Activated naive CD8-positive, alpha-beta T cell treated with anti-CD3 and anti-CD28 coated beads, Interleukin-2, amount 50 U/mL, for 24 hours (primary cell): ENCODE data around the gene LTBP1.

Experiments
- ATAC-seq: fragments of 150-1000 bp; cut with Tn5 transposase; one replicate; pipeline ENCODE4 v1.10.0; 2021
- DNase-seq: peaks from one replicate; pipeline ENCODE4 v3.0.0; 2021
- H3K27ac Mint-ChIP-seq: one replicate; pipeline ENCODE4 v1.8.0; 2021; ENCODE audit warnings: mild to moderate bottlenecking, mixed read lengths
- H3K27me3 Mint-ChIP-seq: one replicate; pipeline ENCODE4 v1.8.0; 2021; ENCODE audit warnings: mixed read lengths
- H3K36me3 Mint-ChIP-seq: one replicate; pipeline ENCODE4 v1.8.0; 2021; ENCODE audit warnings: low read depth, mixed read lengths
- H3K4me1 Mint-ChIP-seq: one replicate; pipeline ENCODE4 v1.8.0; 2021; ENCODE audit warnings: mixed read lengths
- H3K4me3 Mint-ChIP-seq: one replicate; pipeline ENCODE4 v1.8.0; 2021; ENCODE audit warnings: mild to moderate bottlenecking, moderate library complexity, mixed read lengths
- H3K9me3 Mint-ChIP-seq: one replicate; pipeline ENCODE4 v1.8.0; 2021; ENCODE audit warnings: mixed read lengths

The LTBP1 gene

DNA sequence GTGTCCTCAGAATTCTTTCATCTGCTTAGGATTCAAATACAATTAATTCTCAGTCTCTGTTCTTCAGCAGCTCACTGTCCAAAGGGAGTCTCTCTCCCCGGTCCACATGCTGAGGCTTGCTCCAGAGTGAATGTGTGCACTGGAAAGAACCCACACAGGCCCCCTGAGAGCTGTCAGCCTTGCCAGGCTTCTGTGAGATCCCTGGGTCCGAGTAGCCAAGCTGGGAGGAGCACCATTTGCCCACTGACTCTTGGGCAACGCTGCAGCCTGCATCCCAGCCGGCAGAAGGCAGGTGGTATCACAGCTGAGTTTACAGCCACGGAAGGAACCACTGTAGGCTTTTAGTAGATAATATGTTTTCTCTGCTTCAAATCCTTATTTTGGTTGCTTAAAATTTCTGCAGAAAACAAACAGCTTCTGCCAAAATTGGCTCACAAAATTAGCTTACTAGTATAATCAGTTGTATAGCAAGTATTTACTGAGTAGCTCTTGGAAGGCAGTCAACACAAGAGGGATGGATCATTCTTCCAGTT lies 21.4 kb upstream of the LTBP1 start:
- no peak overlapping the region for H3K4me3 Mint-ChIP-seq
- H3K9me3 Mint-ChIP-seq, result no peaks in the 10 kb centered on the region
- no peak overlapping the region for H3K27ac Mint-ChIP-seq
- peaks cover 15% of the 10 kb centered on the region for H3K27me3 Mint-ChIP-seq
- no peaks in the 10 kb centered on the region for H3K4me1 Mint-ChIP-seq
- no peak for ATAC-seq
- no peaks in the 10 kb centered on the region for H3K36me3 Mint-ChIP-seq
- no peak for DNase-seq

DNA sequence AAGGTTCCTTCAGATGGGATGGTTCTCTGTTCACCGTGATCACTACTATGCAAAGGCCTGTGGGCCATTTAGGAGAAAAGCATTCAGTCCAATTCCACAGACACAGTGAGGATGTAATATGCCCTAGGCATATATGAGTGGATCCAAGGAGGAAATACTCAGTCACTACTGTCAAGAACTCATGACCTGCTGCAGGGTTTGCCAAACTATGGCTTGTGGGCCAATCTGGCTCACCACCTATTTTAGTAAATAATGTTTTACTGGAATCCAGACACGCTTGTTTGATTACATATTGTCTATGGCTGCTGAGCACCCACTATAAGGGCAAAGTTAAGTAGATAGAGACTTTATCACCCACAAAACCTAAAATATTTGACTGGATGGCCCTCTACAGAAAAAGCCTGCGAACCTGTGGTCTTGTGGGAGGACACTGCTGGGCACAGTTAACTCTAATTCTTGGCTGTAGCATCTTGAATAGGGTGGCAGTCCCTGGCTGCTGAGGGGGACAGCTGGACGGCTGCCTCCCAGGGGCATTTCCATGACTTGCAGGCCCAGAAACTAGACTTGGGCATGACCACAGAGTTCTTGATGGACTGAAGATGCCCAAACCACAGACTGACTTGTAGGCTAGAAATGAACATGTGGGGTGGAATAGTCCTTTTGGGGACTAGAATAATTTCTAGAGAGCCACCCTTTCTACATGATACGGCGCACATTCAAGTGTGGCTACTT lies 20.6 kb upstream of the LTBP1 start:
- no peak for DNase-seq
- no peak for ATAC-seq
- Mint-ChIP-seq H3K27me3 (peaks cover 15% of the 10 kb centered on the region), H3K4me1 (no peaks in the 10 kb centered on the region), H3K27ac (no peak overlapping the region), H3K36me3 (no peaks in the 10 kb centered on the region), H3K4me3 (no peak overlapping the region), H3K9me3 (no peaks in the 10 kb centered on the region)

DNA sequence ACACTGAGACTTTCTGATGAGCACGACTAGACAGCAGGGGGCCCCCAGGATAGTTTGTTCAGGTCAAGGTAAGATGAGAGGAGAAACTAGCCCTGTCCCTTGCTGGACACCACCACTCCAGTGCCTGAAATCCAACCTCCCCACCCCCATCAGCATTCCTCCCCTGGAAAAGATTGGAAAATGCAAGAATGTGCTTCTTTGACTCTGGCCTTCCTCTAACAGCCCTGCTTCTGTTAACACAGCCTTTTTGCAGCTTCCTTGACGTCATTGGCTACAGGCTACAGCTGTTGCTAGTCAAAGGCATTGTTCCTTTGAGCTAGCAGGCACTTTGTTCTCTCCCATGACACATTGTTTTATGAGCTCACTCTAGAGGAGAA lies 20.1 kb upstream of the LTBP1 start:
- Mint-ChIP-seq H3K9me3 (no peaks in the 10 kb centered on the region), H3K27me3 (peaks cover 15% of the 10 kb centered on the region), H3K4me1 (no peaks in the 10 kb centered on the region), H3K27ac (no peak overlapping the region), H3K4me3 (no peak overlapping the region), H3K36me3 (no peaks in the 10 kb centered on the region)
- DNase-seq (no peak), ATAC-seq (no peak)

DNA sequence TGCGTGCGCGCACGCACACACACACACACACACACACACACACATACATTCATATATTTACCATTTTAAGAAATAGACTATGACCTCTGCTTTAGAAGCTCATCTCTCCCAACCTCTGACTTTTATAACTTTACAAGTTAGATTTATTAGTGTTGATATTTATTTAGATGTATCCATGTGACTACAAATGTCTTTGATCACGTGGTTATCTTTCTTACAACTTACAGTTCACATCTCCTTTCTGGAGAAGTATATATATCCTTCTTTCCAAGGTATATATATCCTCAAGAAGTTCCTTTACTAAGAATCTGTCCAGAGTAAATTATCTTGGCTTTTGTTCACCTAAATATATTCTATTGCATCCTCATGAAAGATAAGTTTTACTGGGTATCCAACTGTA lies 16.3 kb upstream of the LTBP1 start:
- ATAC-seq (no peak), DNase-seq (no peak)
- H3K36me3 Mint-ChIP-seq, result no peaks in the 10 kb centered on the region
- no peaks in the 10 kb centered on the region for H3K9me3 Mint-ChIP-seq
- no peak overlapping the region for H3K27ac Mint-ChIP-seq
- no peaks in the 10 kb centered on the region for H3K4me1 Mint-ChIP-seq
- H3K4me3 Mint-ChIP-seq, result no peak overlapping the region
- peaks cover 15% of the 10 kb centered on the region for H3K27me3 Mint-ChIP-seq

DNA sequence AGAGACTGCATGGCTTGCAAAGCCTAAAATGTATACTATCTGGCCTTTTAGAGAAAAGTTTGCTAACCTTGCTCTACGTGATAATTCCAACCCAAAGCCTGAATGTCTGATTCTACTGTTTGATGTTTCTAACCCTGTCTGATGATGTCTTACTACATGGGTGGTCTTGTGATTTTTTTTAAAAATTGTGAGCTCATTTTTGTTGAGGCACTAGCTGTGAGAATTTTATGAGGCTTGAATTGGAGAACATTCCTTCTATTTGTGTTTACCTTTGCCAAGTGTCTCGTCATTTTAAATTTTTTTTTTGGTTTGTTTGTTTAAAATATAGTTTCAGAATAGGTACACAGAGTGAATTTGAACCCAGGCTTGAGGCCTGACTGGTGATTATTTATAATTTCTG lies 15.2 kb upstream of the LTBP1 start:
- no peak overlapping the region for H3K27ac Mint-ChIP-seq
- H3K4me1 Mint-ChIP-seq, result no peaks in the 10 kb centered on the region
- H3K27me3 Mint-ChIP-seq, result peaks cover 17% of the 10 kb centered on the region
- no peak for ATAC-seq
- no peak for DNase-seq
- H3K36me3 Mint-ChIP-seq, result no peaks in the 10 kb centered on the region
- H3K9me3 Mint-ChIP-seq, result no peaks in the 10 kb centered on the region
- no peak overlapping the region for H3K4me3 Mint-ChIP-seq

DNA sequence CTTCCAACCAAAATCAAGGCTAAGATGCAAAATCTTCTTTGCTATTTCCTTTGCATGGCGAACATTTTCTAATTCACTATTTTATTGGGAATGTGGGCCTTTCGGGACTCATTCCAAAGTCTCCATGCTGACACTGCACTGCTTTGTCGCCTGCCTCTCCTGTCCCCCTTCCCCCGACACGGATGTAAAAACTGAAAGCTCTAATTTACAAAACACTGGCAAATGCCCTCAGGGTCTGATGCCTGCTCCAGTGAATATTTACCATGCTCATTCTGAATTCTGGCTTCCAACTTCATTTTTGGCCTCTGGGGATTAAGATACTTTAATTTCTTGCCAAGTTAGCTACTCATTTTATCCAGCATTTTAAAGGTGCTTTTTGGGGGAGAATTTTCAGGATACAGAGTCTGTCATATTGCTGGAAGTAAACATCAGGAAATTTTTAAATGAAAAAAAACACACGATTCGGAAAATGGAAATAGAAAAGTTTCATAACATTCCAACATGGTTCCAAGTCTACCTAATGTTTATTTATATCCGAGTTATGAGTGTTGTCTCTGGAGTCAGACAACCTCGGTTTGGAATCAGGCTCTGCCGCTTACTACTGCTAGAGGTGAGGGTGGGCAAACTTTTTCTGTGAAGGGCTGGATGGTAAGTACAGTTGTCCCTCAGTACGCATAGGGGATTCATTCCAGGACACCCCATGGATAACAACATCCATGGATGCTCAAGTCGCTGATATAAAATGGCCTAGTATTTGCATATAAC lies 14.6 kb upstream of the LTBP1 start:
- H3K4me1 Mint-ChIP-seq, result no peaks in the 10 kb centered on the region
- H3K4me3 Mint-ChIP-seq, result no peak overlapping the region
- no peak overlapping the region for H3K27ac Mint-ChIP-seq
- no peaks in the 10 kb centered on the region for H3K9me3 Mint-ChIP-seq
- H3K36me3 Mint-ChIP-seq, result no peaks in the 10 kb centered on the region
- ATAC-seq, result no peak
- peaks cover 12% of the 10 kb centered on the region for H3K27me3 Mint-ChIP-seq
- no peak for DNase-seq

DNA sequence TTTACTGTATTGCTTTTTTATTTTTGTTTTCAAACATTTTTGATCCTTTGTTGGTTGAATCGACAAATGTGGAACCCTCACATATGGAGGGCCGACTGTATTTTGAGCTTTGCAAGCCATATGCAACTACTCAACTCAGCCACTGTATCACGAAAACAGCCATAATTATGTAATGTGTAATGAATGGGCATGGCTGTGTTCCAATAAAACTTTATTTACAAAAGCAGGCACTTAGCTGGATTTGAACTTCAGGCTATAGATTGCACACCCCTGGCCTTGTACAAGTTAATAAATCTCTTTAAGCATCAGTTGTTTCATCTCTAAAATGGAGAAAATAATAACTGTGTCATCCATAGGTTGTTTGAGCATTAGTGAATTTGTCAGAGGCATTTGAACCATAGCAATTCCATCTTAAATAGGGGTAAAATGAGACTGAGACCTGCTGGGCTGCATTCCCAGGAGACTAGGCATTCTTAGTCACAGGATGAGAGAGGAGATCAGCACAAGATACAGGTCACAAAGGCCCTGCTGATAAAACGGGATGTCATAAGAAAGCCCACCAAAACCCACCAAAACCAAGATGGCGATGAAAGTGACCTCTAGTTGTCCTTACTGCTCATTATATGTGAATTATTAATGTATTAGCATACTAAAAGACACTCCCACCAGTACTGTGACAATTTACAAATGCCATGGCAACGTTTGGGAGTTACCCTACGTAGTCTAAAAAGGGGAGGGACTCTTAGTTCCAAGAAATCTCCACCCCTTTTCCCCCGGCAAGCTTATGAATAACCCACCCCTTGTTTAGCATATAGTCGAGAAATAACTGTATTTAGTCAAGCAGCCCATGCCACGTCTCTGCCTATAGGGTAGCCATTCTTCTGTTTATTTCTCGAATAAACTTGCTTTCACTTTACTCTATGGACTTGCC lies 13.7 kb upstream of the LTBP1 start:
- Mint-ChIP-seq H3K4me3 (no peak overlapping the region), H3K4me1 (no peaks in the 10 kb centered on the region), H3K27me3 (peaks cover 11% of the 10 kb centered on the region), H3K9me3 (no peaks in the 10 kb centered on the region), H3K36me3 (no peaks in the 10 kb centered on the region), H3K27ac (no peak overlapping the region)
- ATAC-seq (no peak), DNase-seq (no peak)

DNA sequence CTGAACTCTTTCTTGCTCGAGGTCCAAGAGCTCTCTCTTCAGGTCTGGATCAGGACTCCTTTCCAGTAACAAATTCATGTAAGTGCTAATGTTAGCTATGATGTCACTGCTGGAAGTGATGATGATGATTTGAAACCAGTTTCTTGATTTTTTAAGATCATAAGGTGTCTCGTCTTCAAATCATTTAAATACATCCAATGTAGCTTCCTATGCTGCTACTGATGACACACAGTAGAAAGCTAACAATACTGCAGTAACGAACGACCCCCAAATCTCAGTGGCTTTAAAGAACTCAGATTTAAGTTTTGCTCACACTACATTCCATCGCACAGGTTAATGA lies 13.0 kb upstream of the LTBP1 start:
- no peak for DNase-seq
- H3K9me3 Mint-ChIP-seq, result no peaks in the 10 kb centered on the region
- H3K27ac Mint-ChIP-seq, result no peak overlapping the region
- ATAC-seq, result no peak
- no peaks in the 10 kb centered on the region for H3K4me1 Mint-ChIP-seq
- no peak overlapping the region for H3K4me3 Mint-ChIP-seq
- peaks cover 9% of the 10 kb centered on the region for H3K27me3 Mint-ChIP-seq
- no peaks in the 10 kb centered on the region for H3K36me3 Mint-ChIP-seq

DNA sequence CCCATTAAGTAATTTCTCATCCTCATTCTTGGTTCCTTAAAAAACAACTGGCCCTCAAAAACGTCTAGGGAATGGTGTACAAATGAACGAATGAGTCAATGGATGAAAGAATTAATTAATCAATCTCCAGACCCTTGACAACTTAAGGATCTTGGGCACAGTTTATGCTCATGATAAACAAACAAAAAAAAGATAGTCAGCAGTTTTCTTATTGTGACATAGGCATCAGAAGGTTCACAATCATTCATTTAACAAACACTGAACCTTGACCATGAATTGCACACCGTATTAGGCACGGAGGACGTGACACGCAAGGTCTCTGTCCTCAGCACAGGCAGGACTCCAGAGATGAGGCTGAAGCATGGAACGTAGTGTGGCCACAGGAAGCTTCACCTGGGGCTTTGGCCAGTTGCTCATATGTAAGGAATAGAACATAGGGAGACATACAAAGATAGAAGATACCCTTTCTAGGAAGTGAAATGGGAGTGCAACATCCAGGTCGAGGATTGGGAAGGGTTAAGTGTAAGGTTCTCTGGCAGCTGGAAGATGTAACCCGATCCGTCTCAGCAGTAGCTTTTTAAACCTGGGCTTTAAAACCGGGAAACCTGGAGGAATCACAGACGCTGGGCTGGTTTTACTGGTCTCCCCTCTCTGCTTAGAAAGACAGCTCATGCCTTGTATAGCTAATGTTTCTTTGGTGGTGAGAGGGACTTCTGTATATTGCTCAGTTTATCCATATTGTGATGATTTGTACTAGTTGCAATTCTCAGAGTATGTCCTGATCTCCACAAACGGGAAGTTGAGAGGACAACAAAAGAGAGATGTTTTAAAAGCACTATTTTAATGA lies 8.9 kb upstream of the LTBP1 start:
- H3K9me3 Mint-ChIP-seq, result no peaks in the 10 kb centered on the region
- no peaks in the 10 kb centered on the region for H3K36me3 Mint-ChIP-seq
- H3K27ac Mint-ChIP-seq, result no peak overlapping the region
- DNase-seq, result no peak
- peaks cover 9% of the 10 kb centered on the region for H3K27me3 Mint-ChIP-seq
- no peak for ATAC-seq
- H3K4me3 Mint-ChIP-seq, result no peak overlapping the region
- H3K4me1 Mint-ChIP-seq, result no peaks in the 10 kb centered on the region

DNA sequence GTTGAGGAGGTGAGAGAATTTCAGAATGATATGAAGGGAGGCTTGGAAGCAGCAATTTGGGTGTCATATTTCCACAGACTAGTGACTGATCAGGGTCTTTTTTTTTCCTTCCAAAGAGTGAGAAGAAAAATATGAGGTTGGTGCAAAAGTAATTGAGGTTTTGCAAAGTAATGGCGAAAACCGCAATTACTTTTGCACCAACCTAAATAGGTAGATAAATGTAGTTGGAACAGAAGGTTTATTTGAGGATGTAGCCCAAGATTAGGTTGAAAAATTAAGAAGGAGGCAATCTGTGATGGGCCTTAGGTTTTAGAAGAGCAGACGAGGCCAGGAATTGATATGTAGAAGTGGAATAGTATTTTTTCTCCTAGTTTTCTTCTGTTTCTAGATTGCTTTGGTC lies 7.8 kb upstream of the LTBP1 start:
- Mint-ChIP-seq H3K4me3 (no peak overlapping the region), H3K4me1 (no peaks in the 10 kb centered on the region), H3K9me3 (no peaks in the 10 kb centered on the region), H3K27ac (no peak overlapping the region), H3K36me3 (no peaks in the 10 kb centered on the region), H3K27me3 (peaks cover 10% of the 10 kb centered on the region)
- no peak for DNase-seq
- no peak for ATAC-seq

DNA sequence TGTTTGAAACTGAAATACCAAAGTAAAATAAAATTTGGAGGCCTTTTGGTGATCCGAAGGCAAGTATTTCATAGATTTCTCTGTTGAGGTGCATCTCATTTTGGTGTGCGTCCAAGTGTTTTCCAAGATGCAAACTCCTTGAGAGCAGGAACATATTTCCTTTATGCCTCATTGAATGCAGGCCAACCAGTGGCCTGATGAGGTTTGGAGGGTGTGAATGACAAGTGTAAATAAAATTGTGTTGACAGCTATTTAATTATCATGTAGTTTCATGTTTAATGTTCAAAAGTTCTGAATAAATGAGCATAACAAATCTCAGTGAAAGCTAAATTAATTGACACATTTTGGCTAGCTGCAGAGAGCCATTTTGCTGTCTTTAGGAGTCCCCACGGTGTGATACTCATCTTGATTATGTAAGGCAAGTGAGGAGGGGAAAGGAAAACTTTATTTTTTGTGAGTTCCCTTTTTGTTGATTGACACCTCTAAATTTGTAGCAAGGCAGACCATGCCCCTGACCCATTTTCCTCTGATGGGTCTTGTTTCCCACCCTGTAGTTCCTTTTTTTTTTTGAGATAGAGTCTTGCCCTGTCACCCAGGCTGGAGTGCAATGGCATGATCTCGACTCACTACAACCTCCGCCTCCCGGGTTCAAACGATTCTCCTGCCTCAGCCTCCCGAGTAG lies 6.3 kb upstream of the LTBP1 start:
- H3K4me1 Mint-ChIP-seq, result no peaks in the 10 kb centered on the region
- no peak overlapping the region for H3K4me3 Mint-ChIP-seq
- H3K36me3 Mint-ChIP-seq, result no peaks in the 10 kb centered on the region
- no peak for ATAC-seq
- no peak for DNase-seq
- H3K27me3 Mint-ChIP-seq, result peaks cover 16% of the 10 kb centered on the region
- no peak overlapping the region for H3K27ac Mint-ChIP-seq
- no peaks in the 10 kb centered on the region for H3K9me3 Mint-ChIP-seq

DNA sequence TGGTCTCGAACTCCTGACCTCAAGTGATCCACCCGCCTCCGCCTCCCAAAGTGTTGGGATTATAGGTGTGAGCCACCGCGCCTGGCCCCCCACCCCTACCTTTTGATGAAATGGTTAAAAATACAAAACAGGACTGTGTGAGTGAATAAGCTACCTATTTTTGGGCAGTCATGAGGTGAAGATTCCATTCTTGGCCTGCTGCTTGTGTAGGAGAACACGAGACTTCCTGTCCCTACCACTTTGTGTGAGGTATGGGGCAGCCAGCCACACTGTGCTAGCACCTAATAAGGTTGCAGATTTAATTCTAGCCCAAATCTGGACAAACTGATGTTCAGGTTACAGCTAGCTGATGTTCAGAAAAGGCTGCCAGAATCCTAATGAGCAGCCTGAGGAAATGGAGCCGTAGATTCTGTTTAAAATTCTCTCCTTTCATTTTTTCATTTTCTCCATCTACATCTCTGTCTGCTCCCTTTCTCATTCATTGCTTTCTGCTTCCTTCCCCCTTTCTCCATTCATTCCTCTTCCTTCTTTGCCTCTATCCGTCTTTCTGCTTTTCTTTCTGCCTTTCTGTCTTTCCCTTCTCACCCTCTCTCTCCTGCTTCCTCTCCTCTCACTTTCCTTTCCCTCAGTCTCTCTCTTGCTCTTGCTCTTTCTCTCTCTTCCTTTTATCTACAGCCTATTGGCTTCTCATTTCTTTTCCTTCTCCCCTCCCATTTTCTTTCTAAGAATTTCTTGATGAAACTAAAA lies 4.6 kb upstream of the LTBP1 start:
- Mint-ChIP-seq H3K27ac (no peak overlapping the region), H3K4me3 (no peak overlapping the region), H3K27me3 (peaks cover 21% of the 10 kb centered on the region), H3K4me1 (peaks cover 2% of the 10 kb centered on the region), H3K36me3 (no peaks in the 10 kb centered on the region), H3K9me3 (no peaks in the 10 kb centered on the region)
- ATAC-seq (no peak), DNase-seq (no peak)

DNA sequence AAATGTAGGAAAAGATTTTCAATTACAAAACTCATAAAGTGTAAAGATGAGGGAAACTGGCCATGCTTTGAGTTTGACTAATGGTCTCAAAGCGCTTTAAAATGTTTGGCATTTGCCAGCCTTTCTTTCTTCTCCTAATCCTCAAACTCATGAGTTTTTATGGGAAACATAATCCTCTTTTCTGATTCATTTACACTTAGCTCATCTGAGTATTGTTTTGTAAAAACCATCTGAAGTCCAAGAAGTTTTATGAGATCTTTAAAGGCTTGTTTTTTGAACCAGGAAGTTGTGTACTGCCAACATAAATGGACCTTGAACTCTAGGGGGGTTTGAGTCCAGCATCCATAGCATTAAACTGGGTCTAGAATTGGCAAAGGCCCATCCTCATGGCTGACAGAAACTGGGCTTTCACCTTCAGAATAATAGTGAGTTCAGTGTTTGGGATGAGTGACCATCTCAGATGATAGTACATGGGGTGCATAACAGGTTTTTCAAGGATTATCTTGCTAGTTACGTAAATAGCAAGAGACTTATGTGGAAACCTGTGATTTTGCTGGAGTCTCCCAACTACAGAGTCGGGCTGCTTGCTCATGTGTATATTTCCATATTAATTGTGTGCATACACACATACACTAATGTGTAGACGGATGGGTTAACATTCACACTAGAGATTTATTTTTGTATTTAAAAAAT lies 3.8 kb upstream of the LTBP1 start:
- H3K36me3 Mint-ChIP-seq, result no peaks in the 10 kb centered on the region
- DNase-seq, result no peak
- peaks cover 2% of the 10 kb centered on the region for H3K4me1 Mint-ChIP-seq
- H3K4me3 Mint-ChIP-seq, result no peak overlapping the region
- peaks cover 18% of the 10 kb centered on the region for H3K27me3 Mint-ChIP-seq
- no peaks in the 10 kb centered on the region for H3K9me3 Mint-ChIP-seq
- H3K27ac Mint-ChIP-seq, result no peak overlapping the region
- no peak for ATAC-seq
